RKO (cell line): ENCODE results near the gene TEX2.
"Not testable (repeated sequence)": the region's sequence is repeated elsewhere in the genome, so short reads cannot be mapped to it uniquely, and the experiment has no call there.

Experiments
- DNase-seq: peaks from one replicate; pipeline ENCODE4 v3.0.0-alpha.2; 2016; ENCODE audit warnings: low spot score

TEX2 gene

DNA sequence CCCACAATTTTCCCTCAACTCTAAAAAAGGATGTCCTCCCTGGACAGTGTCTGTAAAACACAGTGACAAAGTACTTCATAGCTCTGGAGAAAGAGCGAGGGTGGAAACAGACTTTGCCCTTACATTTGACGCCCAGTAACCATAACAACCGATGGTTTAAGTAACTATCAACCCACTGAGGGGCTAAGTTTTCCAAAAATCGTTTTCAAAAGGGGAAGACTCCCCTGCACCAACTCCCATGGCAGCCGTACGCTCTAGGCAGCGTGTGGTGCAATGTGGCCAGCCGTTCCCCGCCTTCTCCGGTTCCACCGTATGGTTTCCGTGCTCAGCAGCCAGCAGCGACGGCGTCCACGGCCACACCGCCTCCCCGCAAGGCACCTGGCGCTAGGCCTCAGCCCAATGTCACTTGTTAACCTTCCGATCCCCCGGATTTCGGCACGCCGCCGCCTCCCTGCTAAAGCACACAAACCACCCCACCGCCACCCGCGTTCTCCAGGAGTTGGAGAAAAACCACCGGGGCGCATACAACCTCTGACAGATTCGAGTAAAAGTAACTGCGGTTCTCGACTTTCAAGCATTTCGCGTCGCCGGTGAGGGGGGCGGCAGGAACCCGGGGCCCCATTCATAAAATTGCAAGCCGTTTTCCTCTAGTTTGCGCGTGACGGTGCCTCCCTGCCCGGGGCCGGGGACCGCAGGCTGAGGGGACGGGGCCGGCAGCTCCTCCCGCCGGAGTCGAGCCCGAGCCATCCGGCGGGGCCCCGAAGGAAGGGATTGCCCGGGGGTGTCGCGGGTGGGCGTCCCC lies 661 bp downstream of the TEX2 start:
- peak; percentile 40 for DNase-seq

- DNase-seq: no peak
These were observed 1.5 kb downstream of the TEX2 start for GRCh38 chr17:64261417-64262145.

GRCh38 chr17:64260886-64261285 lies 2.2 kb downstream of the TEX2 start:
- DNase-seq: no peak

- DNase-seq: no peak
These were observed 3.1 kb downstream of the TEX2 start for GRCh38 chr17:64259922-64260321.

DNA sequence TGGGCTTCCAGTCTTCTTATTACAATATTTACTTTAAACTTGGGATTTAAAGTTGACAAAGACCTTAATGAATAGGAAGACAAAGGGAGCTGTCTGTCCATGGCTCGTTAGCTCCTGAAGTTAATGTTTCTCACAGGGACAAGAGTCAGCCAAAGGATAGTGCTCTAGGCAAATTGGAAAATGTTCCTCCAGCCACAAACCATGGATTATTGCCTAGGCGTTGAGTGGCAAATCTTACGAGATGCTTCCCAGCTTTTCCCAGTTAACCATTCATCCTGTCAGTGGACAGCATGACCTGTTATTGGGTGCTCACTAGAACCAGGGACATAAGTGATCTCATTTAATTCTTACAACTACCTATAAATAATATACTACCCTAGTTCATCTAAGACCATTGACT lies 3.6 kb downstream of the TEX2 start:
- no peak for DNase-seq

DNA sequence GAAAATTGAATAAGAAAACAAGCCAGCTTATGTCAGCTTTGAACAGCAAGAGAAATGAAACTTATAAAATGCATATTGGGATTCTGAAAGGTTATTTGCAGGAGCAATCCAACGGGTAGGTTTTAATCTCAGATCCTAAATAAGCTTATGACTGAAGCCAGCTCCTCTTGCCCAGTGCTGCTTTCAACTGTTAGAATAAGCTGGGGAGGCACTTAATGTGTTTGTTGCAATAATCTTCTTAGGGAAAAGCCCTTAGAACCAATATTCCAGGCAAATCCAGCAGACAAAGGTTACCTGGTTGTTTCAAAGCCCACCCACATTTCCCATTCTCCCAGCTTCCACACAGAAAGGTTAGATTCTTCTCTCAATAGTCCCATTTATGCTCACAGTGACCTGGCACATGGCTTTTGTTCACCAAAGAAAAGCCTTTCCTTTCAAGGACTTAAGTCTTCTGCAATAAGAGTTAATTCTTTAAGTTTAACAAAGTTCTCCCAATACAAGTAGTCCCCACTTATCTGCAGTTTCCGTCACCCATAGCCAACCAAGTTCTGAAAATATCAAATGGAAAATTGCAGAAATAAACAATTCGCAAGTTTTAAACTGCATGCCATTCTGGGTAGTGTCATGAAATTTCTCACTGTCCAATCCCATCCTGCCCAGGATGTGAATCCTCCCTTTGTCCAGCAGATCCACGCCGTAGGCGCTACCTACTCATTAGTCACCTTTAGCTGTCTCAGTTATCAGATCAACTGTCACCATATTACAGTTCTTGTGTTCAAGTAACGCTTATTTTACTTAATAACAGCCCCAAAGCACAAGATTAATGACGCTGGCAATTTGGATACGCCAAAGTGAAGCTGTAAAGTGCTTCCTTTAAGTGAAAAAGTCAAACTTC lies 5.9 kb downstream of the TEX2 start:
- no peak for DNase-seq

- no peak for DNase-seq
These were observed 7.3 kb downstream of the TEX2 start for GRCh38 chr17:64255764-64256163.

GRCh38 chr17:64254755-64255154 lies 8.3 kb downstream of the TEX2 start:
- DNase-seq: no peak

- no peak for DNase-seq
These were observed 9.6 kb downstream of the TEX2 start for GRCh38 chr17:64253470-64253869.

DNA sequence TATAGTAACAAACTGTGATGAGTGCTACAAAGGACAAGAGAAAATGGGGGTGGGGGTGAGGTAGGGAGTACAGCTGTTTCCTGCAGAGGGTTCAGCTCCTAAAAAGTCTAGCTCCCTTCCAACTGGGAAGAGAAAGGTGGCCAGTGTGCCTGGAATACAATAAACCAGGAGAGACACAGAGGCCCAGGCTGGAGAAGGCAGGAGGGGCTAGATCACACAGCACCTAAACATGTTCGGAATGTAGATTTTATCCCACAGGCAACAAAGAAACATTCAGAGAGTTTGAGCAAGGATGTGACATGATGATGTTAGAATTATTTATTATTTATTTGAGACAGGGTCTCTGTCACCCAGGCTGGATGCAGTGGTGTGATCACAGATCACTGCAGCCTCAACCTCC lies 10.2 kb downstream of the TEX2 start:
- no peak for DNase-seq

GRCh38 chr17:64250233-64250835 lies 12.7 kb downstream of the TEX2 start:
- DNase-seq: no peak

DNA sequence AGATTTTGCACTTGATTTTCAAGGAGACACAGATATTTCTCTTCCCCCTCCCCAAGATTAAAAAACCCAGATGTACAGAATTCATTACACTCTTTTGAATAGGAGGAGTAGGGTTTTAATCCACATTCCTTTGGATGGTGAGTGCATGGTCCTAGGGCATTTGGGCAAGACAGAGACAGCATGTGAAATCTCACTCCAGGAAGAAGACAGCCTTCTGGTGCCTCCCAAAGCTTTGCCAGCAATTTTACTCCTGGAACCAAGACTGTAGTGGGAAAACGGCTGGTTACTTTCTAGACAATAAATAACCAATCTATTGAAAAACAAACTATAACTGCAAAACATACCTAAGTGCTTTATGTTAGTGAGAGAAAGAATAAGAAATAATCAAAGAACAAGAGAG lies 15.2 kb downstream of the TEX2 start:
- no peak for DNase-seq

DNA sequence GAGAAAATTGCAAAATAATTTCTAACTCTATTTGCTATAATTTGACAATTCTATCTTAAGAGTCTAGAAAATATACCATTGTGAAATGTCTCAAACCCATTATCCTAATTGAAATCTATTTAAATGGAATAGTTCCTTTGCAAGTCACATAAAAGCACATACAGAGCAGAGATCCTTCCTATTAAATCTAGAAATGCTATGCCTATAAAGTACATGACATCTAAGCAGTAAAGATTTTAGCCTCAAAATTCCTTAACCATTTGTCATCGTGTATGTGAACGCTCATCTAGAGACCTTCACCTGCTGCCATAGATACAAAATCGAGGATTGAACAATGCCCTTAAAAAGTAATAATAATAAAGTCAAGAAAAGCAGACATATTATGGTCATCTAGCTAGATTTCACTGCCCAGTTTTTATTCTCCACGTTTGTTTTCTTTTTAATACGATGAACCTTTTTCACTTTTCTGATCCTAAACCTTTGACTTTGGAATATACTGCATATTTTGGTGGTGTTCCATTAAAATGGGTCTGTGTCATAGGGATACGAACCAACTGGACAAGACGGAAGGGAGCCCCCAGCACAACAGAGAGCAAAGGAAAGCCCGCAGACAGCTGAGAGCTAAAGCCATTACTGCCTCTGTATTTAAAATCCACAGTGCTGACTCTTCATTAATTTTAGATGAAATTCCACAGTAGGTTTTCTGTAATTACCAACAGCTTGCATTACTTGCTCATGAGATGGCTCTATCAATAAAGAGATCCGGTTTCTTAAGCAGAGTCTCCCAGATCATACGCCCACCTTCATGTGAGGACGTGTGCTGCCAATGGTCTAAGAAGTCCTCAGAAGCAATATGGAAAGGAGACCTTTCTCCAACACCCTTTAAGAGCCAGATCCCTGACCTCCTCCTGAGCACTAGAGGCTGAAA lies 17.6 kb downstream of the TEX2 start:
- DNase-seq: no peak

- no peak for DNase-seq
These were observed 18.9 kb downstream of the TEX2 start for GRCh38 chr17:64244165-64244564.

DNA sequence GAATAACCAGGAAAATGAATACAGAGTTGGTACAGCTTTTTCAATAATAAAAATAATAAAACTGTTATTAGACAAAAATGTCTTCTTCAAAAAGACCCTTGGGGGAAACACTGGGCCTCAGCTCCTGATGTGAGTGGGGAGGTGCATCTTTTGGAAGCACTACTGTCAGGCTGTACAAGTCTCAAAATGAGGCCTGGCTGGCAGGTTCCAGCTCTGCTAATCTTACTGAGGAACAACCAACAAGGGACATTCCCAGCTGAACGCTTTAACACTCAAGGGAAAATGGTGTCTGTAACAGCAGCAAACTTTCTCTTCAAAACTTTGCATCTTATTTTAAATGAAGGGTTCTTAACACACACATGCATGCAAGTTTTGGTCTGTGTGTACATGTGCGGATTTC lies 19.7 kb downstream of the TEX2 start:
- no peak for DNase-seq

DNA sequence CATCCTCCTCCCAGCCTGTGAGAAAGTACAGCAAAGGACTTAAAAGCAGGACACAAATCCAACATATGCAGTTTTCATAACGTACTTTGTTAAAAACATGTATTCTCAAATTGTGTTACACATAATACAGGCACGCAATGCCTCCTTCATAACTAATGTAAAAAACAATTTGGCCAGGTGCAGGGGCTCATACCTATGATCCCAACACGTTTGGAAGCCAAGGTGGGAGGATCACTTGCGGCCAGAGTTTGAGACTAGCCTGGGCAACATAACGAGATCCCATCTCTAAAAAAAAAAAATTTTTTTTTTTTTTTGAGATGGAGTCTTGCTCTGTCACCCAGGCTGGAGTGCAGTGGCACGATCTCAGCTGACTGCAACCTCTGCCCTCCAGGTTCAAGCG lies 20.4 kb downstream of the TEX2 start:
- no peak for DNase-seq

GRCh38 chr17:64240741-64241347 lies 22.2 kb downstream of the TEX2 start:
- DNase-seq: no peak

DNA sequence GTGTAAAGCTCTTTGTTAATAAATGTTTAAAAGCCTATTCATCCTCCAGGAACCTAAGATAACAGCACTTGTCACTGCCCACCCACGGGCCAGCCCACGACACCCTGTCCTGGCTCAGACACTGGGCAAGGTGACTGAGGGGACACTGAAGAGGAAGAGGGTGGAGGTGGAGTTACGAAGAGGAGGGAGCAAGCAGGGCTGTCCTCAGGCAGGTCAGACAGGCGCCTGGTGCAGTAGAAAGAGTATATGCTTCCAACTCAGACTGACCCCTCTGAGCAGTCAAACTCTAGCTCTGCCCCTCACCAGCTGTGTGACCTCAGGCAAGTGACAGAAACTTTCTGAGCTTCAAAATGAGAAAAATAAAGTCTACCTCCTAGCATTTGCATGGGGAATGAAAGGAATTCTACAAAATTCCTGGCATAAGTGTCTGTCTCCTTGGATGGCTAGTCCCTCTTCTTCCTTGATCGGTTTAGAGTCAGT lies 22.8 kb downstream of the TEX2 start:
- DNase-seq: no peak

DNA sequence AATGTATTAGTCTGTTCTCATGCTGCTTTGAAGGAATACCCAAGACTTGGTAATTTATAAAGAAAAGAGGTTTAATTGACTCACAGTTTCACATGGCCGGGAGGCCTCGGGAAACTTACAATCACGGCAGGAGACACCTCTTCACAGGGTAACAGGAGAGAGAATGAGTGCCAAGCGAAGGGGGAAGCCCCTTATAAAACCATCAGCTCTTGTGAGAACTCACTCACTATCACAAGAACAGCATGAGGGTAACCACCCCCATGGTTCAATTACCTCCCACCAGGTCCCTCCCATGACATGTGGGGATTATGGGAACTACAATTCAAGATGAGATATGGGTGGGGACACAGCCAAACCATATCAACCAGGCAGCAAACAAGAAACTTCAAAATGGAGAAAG lies 24.6 kb downstream of the TEX2 start:
- DNase-seq: not testable (repeated sequence)

GRCh38 chr17:64236827-64237403 lies 26.1 kb downstream of the TEX2 start:
- DNase-seq: peak; percentile 19
